GM18951 (cell line): ENCODE measurements around the gene ADORA2B.

ENCODE experiments used
- POLR2A ChIP-seq: IDR thresholded peaks from 4 replicates; pipeline ENCODE4 v1.6.1; 2011; ENCODE audit warnings: mild to moderate bottlenecking; ENCODE audit not compliant: insufficient read length, insufficient read depth; ENCODE audit errors: extremely low read depth
- in situ Hi-C: fragments of 300-500 bp; cut with MboI; formaldehyde crosslinking; loops from one replicate; pipeline ENCODE4 v1.12.0; 2022; ENCODE audit warnings: low sequenced_read_pairs, mixed read lengths, inconsistent platforms; ENCODE audit not compliant: unreplicated experiment

ADORA2B gene

DNA sequence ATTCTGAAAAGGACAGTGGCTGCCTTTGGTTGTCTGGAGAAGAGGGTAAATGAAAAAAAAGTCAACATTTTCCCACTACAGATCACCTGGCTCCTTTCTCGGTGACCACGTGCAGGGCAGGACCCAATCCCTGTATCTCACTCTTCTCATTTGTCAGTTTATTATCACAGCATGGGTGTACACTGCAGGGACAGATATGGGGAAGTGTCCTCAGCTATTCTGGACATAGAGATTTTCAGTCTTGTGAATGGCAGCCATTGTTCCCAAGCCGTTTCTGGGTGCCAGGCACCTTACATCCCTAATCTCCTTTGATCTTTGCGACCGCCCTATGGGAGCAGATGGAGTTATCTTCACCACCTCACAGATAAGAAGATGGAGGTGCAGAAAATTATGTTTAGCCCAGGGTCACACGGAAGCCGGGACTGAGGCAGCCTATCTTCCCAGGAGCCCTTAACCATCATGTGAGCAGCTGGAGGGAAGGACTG lies 7.2 kb downstream of the ADORA2B start:
- no peak for TF ChIP-seq POLR2A
- in situ Hi-C loops = no loop called here

DNA sequence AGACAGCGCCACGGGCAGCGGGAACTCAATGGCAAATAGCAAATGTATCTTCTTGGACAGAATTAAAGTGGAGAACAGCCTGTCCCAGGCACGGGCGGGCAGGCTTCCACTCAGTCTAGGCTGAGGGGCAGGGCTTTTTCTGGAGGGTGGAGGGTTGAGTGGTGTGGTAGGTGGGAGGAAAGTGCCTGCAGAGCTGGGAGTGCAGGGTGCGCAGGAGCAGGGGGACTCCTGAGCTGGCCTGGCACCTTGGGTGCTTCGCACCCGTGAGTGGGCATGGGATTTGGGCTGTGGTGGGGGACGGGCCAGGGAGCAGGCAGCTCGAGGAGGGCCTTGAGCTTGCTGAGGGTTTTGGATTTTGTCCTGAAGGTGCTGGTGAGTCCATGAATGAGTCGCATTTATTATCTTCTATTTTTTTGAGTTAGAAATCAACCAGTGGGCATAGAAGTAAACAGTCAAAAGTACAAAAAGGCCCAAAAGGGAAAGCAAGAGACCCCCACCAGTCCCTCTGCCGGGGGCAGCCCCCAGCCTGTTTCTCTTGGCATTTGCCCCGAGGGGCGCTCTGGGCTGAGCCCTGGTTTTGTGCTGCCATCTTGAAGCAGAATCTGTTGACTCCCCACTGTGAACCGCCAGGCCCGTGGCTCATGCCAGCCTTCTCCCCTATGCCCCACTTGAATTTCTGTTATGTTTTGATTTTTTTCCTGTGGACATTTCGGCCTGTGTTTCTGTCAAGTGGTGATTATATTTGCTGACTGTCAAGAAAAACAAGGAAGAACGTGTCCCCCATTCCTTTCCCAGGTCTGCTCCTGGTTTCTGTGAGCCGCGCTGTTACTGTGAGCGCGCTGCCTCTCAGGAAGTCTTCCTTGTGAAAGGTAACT lies 8.2 kb downstream of the ADORA2B start:
- no peak for TF ChIP-seq POLR2A
- in situ Hi-C loops = no loop called here

DNA sequence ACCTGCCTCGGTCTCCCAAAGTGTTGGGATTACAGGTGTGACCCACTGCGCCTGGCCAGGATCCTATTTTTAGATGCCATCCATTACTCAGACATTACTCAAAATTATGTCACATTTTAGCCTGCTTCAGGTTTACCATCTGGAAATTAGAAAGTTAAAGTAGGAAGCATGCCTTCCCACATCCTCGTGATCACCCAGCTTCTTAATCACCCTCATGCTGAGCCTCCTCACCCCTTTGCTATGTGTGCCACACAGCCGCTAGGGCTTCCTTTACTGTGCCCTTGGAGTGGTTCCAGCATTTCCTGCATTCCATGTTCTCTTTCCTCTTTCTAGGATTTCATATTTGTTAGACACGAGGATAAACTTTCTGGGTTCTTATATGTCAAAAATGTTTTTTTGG lies 9.3 kb downstream of the ADORA2B start:
- TF ChIP-seq POLR2A = no peak
- in situ Hi-C loops = no loop called here

DNA sequence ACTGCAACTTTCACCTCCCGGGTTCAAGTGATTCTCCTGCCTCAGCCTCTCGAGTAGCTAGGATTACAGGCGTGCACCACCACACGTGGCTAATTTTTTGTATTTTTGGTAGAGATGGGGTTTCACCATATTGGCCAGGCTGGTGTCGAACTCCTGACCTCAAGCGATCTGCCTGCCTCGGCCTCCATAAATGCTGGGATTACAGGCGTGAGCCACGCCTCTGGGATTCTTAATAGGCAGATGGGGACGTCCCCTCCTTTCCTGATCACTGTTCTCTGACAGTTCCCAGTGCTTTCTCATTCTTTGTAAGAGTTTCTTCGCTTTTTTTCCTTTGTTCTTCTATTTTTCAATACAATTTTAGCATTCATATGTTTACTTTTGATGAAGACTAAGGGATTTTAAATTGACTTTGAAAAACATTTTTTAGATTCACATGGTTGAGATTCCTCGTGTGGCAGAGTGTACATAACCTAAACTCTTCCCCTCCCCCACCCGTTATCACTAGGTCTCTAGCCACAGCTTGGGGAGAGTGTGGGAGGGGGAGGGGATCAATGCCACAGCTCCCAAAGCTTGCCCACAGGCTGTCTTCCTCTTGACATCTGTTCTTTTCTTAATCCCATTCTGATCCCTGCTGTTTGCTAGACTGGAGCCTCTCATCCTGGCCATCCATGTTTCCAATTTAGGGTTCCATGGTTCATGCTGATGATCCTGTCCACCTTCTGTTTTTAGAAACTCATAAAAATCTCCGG lies 11.0 kb downstream of the ADORA2B start:
- in situ Hi-C loops = no loop called here
- no peak for TF ChIP-seq POLR2A

DNA sequence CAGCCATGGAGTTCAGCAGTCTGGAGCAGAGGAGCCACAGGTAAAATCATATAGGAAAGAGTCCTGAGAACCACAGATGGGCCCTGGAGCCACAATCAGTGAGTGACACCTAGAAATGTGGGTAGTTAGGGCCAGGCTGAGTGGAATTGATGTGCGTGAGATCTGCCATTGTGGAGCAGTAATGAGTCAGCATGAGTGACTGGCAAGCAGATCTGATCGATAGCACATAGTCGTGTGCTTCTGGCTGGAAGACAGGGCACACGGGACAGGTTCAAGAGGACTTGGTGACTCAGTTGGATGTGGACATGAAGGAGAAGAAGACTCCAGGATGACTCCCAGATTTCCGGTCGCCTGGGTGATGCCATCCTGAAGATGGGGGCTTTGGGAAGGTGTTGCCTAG lies 12.3 kb downstream of the ADORA2B start:
- in situ Hi-C loops = no loop called here
- no peak for TF ChIP-seq POLR2A

DNA sequence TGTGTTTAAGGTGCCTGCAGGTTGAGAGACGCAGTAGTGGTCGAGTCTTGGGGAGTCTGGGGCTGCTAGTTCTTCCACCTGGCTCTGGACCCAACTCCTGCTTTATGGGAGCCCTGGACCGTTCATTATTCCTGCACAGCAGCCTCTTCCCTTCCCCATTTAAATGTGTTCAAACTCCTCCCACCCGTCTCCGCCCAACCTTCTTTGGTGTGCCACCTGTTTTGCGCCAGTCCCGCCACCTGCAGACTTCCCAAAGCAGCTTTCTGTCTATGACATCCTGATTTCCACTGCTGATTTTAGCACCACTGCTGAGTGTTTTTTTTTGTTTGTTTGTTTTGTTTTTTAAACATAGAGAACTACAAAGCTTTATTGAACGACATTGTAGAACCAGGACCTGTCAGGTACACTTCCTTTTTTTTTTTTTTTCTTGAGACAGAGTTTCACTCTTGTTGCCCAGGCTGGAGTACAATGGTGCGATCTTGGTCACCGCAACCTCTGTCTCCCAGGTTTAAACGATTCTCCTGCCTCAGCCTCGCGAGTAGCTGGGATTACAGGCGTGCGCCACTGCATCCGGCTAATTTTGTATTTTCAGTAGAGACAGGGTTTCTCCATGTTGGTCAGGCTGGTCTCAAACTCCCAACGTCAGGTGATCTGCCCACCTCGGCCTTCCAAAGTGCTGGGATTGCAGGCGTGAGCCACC lies 12.8 kb downstream of the ADORA2B start:
- no peak for TF ChIP-seq POLR2A
- in situ Hi-C loops = no loop called here

DNA sequence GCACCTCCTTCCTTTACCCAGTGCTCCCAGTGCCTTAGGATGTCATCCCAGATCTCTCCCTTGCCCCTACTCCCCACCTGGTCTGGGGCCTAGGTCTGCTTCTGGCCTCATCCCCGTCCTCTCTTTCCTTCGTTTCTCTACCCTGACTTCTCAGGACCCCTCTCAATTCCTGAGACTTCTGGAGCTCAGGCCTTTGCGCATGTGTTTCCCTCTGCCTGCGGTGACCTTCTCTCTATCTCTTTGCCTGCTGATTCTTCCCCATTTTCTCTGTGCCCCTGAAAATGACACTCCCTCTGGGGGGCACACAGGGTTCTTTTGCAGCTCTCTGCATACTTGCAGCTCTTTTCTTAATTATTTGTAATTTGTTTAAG lies 13.5 kb downstream of the ADORA2B start:
- no peak for TF ChIP-seq POLR2A
- in situ Hi-C loops = no loop called here

DNA sequence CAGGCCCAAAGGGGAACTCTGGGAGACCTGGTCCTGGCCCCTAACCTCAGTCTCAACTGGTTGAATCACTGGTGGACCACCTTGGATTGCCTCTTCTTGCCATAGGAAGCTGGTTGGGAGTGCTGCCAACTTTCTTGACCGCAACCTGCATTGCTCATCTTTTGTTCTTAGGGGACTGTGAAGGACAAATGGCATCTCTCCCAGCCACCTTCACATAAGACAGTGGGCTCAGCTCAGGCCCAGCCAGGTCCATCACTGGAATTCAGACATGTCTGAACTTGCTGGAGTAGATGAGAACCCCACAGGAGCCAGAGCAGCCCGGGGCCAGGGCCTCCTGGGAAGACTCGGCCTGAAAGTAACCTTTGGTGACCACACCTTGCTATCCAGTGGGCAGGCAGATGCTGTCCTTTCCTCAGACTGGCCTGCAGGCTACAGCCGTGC lies 18.8 kb downstream of the ADORA2B start:
- in situ Hi-C loops = no loop called here

DNA sequence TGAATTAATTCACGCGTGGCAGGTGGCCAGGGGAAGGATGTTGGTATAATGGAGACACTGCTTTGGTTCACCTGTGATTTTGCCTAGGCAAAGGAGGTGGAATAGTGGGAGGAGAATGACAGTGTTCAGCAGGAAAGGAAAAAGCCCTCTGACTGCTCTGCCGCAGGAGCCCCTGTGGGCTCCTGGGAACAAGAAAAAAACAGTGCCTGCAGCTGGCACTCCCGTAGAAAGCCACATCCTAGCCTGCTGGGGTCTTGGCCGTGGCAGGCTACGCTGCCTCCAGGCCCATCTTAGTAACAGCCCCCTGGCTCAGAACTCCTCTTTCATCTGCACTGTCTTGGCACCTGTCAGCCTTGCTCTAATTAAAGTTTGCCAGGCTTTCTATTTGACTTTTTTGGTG lies 20.6 kb downstream of the ADORA2B start:
- TF ChIP-seq POLR2A = no peak
- in situ Hi-C loops = no loop called here

More for the DNA sequence above, 18.8 kb downstream of the ADORA2B start:
- TF ChIP-seq POLR2A = no peak

DNA sequence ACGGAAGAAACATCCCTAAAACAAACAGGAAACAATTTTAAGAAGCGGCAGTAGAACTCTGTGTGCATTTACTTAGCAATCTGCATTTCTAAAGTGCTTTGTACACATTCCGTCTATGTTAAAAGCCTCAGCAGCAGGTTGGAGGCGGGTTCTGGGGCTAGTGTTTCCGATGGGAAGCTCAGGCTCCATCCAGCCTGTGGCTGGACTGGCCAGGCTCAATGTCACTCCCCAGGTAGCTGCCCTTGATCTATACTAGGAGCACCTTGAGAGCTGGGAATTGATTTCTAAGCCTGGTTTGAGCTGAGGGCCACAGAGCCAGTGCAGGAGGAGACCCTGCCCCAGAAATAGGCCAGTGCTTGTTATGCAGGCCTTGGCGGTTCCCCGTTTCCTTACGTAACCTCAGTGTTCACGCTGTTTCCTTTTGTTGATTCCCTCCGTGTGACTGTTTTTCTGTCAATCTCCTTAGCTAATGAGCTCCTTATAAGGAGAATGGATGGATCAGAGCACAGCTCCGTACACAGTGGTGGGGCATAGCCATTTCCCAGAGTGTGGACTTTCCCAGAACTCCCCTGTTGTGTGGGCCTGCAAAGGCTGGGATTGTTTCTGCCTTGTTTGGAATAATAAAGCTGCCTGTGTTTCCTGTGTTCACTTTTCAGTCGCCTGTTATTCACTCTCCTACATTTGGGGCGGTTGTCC lies 21.4 kb downstream of the ADORA2B start:
- no peak for TF ChIP-seq POLR2A
- in situ Hi-C loops = no loop called here

DNA sequence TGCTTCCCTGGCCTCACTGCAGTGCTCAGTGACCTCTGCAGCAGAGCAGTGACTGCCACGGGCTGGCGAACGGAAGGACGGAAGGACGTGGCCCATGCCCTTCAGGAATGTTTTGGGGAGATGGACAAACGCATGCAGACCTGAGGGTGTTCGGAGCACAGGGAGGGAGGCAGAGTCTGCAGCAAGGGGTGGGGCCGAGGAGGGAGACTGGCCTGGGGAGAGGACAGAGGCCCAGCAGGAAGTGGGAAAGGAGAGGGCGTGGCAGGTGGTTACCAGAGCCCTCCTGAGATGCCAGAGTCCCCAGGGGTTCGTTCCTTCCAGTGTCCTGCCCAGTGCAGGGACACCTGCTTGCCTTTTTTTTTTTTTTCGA lies 21.9 kb downstream of the ADORA2B start:
- in situ Hi-C loops = no loop called here
- TF ChIP-seq POLR2A = no peak

DNA sequence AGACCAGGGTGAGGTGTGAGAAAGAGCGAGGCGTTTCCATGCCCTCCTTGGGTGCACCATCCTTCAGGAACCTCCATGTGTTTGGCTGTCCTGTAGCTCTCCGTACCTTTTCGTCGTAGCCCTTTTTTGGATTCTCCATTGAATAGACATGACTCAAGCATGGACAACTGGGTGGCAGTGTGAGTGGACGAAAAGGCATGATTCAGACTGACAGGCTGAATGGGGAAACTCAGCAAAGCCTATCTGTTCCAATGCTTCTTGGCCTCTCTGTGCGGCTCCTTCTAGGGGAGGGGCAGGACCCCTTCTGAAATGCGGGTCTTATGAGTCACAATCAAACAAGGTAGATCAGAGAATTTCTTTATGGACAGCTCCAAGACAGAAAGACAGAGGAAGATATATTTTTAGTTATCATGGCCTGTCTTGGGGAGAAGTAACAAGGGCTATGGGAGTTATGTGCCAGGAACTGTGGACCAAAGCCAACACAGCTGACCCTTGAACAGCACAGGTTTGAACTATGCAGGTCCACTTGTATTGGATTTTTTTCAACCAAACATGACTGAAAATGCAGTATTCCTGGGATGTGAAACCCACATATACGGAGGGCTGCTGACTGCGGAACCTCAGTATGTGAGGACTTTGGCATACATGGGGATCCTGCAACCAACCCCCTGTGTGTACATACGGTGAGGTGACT lies 22.9 kb downstream of the ADORA2B start:
- no peak for TF ChIP-seq POLR2A
- in situ Hi-C loops = no loop called here
